ENCODE measurements around the gene TAF6L. TPM values are rescaled to one million over a fixed set of nuclear protein-coding genes. Genes with fewer than 3 reads are reported as not detected.

The TAF6L gene
- total and polyA plus RNA-seq, 9 of the 15 experiments (the other 6 are each of a cell fraction or from before 2014, with no cell fraction given) = 0.04 to 45.5 (median 20.8) TPM

GRCh38 chr11:62726156-62726914 is 44.9 kb upstream of the TAF6L start (continued):
- TF ChIP-seq PRDM10 (IDR thresholded peaks at IDR 0.05; ENCODE audit: partially characterized antibody) = peak; percentile 44
- TF ChIP-seq THRB (CRISPR knock-in tag; conservative IDR thresholded peaks at IDR 0.05) = no peak
- TF ChIP-seq SP1 (CRISPR knock-in tag; IDR thresholded peaks at IDR 0.05) = no peak
- TF ChIP-seq ZNF121 (CRISPR knock-in tag; conservative IDR thresholded peaks at IDR 0.05) = no peak
- TF ChIP-seq FOXA3 (CRISPR knock-in tag; conservative IDR thresholded peaks at IDR 0.05 in 1 of 2, IDR thresholded peaks at IDR 0.05 in 1 of 2) = peak in 1 of 2 experiments; percentile 13; a peak in 1 of 4 replicates
- TF ChIP-seq GABPB1 (CRISPR knock-in tag; IDR thresholded peaks at IDR 0.05) = no peak
- TF ChIP-seq THRA (IDR thresholded peaks at IDR 0.05) = no peak
- TF ChIP-seq ETV6 (IDR thresholded peaks at IDR 0.05; ENCODE audit: borderline replicate concordance in 1 of 2, low read depth in 2 of 2, low read length in 1 of 2) = 0 out of 4 replicates have a peak, but pooled peaks of 1 of the 2 experiments have one; percentile 16
- no peak for TF ChIP-seq ETV6 (CRISPR knock-in tag; IDR thresholded peaks at IDR 0.05; ENCODE audit: borderline replicate concordance)
- TF ChIP-seq COPS2 (conservative IDR thresholded peaks at IDR 0.05) = no peak
- no peak for TF ChIP-seq DEAF1 (CRISPR knock-in tag; IDR thresholded peaks at IDR 0.05)
- TF ChIP-seq RBM34 (IDR thresholded peaks at IDR 0.05; ENCODE audit: borderline replicate concordance, insufficient read depth, low read length) = no peak
- TF ChIP-seq SIX5 (IDR thresholded peaks at IDR 0.05; ENCODE audit: borderline replicate concordance in 1 of 2, insufficient read depth in 1 of 2, low read depth in 1 of 2, low read length in 2 of 2) = no peak
- peak; percentile 23; the same call in 1 of the 2 replicates for TF ChIP-seq ETS1 (conservative IDR thresholded peaks at IDR 0.05; ENCODE audit: control insufficient read depth, low read depth, low read length)
- TF ChIP-seq KLF13 (tag; IDR thresholded peaks at IDR 0.05; ENCODE audit: borderline replicate concordance, low read depth) = no peak
- TF ChIP-seq SETDB1 (IDR thresholded peaks at IDR 0.05; ENCODE audit: low read length) = no peak
